GM18511 (cell line): ENCODE data around the gene SOX15.
A peak's percentile ranks its signal among the peaks of the same experiment; 100 is the strongest.

Experiments used
- ATAC-seq: cut with Tn5 transposase; IDR thresholded peaks from one replicate; pipeline ENCODE4 v1.9.1; 2021; ENCODE audit warnings: mild to moderate bottlenecking, moderate library complexity; ENCODE audit not compliant: unreplicated experiment

Gene SOX15

DNA sequence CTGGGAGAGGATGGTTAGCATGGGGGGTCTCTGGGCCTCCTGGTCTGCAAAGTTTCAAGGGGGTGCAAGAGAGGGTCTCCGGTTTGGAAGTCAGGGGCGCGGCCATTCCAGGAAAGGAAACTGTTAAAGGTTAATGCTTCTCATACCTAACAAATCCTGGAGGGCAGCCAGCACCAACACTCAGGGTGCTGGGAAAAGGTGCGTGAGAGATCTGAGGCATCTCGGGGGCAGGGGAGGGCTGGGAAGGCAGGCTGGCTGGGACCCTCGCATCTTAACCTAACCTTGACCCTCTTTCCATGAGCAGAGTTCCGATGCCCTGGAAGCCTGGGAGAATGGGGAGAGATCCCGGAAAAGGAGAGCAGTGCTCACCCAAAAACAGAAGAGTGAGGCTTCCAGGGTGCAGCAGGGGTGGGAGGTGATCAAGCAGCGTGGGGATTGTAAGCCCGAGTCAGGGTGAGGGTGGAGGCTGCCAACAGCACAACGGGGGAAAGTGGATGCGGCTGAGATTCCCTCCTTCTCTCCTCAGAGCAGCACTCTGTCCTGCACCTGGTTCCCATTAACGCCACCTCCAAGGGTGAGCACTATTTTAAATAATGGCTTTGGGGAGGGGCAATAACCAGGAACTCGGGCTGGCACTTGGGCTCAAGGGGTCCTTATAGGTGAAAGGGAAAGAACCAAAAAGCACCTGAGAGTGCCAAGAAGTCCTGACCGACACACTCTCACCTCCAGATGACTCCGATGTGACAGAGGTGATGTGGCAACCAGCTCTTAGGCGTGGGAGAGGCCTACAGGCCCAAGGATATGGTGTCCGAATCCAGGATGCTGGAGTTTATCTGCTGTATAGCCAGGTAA lies 30.3 kb downstream of the SOX15 start:
- no peak for ATAC-seq

DNA sequence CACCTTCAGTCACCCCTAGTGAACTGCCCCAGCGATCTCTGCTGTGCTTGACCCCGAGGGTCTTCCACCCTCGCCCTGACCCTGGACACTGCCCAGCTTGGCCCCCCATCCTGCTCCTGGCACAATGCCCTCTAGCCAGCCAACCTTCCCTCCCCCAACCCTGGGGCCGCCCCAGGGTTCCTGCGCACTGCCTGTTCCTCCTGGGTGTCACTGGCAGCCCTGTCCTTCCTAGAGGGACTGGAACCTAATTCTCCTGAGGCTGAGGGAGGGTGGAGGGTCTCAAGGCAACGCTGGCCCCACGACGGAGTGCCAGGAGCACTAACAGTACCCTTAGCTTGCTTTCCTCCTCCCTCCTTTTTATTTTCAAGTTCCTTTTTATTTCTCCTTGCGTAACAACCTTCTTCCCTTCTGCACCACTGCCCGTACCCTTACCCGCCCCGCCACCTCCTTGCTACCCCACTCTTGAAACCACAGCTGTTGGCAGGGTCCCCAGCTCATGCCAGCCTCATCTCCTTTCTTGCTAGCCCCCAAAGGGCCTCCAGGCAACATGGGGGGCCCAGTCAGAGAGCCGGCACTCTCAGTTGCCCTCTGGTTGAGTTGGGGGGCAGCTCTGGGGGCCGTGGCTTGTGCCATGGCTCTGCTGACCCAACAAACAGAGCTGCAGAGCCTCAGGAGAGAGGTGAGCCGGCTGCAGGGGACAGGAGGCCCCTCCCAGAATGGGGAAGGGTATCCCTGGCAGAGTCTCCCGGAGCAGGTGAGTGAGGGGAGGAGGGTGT lies 31.2 kb downstream of the SOX15 start, which contains the start of gene TNFSF13:
TNFSF13 (plus strand) TSS at position 207 of the 776 bp plus-strand sequence; CDS start at position 497, 290 bp downstream.
- ATAC-seq, result no peak

DNA sequence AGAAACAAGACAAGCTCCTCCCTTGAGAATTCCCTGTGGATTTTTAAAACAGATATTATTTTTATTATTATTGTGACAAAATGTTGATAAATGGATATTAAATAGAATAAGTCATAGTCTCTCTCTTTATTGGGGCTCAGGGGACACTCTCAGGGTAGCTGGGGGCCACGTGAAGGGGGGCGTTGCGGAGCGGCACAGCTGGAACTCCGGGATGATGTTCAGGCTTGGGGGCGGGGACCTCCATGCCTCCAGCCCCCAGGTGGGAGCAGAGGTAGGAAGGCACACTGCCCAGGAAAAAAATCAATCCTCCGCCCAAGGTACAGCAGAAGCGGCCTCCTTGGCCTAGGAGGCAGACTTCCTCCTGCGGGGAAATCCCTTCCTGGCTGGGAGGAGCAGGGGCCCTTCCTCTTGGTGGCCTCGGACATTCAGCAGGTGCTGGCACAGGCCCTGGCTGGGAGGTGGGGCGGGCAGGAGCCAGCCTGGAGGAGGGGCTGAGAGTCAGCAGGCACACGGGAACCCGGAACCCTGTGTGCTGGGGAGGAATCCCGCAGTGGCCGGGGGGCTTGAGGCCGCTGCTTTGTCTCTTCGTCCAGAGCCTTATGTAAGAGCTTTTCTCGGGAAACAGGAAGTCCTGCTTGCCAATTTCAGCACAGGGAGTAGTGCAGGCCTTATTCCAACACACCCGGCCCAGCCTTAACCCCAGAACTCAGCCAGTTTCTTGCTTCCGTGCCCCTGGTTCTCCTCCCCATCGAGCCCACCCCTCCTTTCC lies 31.9 kb downstream of the SOX15 start:
- no peak for ATAC-seq

DNA sequence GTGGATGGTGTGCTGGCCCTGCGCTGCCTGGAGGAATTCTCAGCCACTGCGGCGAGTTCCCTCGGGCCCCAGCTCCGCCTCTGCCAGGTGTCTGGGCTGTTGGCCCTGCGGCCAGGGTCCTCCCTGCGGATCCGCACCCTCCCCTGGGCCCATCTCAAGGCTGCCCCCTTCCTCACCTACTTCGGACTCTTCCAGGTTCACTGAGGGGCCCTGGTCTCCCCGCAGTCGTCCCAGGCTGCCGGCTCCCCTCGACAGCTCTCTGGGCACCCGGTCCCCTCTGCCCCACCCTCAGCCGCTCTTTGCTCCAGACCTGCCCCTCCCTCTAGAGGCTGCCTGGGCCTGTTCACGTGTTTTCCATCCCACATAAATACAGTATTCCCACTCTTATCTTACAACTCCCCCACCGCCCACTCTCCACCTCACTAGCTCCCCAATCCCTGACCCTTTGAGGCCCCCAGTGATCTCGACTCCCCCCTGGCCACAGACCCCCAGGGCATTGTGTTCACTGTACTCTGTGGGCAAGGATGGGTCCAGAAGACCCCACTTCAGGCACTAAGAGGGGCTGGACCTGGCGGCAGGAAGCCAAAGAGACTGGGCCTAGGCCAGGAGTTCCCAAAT lies 32.6 kb downstream of the SOX15 start:
- no peak for ATAC-seq

DNA sequence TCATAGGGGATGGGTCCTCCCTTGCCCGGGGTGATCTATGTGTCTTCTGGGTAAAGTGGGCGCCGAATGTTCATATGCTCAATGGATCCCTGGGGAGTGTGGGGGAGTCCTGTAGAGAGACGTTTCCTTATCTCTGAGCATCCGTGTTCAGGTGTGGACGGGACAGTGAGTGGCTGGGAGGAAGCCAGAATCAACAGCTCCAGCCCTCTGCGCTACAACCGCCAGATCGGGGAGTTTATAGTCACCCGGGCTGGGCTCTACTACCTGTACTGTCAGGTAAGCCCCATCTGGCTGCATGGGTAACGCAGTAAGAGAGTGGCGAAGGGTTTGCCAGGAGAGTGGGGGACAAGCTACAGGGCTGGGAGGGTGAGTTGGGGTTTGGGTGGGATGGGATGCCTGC lies 33.3 kb downstream of the SOX15 start:
- ATAC-seq, result no peak

DNA sequence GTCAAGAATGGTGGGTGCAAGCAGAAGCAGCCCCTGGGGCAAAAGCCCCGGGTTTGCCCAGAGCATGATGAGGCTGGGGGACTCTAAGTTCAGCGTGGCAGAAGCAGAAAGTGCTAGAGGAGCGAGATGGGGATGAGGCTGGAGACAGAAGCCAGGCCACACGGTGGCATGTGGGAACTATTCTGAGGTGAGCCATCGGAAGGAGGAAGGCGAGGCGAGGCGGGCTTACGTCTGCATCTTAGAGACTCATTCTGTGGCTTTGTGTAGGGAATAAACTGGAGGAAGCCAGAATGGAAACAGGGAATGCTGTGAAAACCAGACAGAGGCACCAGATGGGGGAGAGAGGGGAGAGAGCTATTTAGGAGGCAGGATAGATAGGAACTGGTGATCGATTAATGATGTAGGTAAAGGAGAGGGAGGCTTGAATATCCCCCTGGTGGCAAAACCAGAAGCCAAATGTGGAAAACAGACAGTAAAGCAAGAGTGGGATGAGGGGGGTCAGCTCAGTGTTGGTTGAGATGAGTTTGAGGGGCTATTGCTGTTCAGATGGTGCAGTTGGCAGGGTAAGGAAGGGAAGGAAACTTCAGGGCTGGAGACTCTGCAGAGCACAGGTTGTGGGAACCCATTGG lies 34.5 kb downstream of the SOX15 start:
- ATAC-seq, result no peak

DNA sequence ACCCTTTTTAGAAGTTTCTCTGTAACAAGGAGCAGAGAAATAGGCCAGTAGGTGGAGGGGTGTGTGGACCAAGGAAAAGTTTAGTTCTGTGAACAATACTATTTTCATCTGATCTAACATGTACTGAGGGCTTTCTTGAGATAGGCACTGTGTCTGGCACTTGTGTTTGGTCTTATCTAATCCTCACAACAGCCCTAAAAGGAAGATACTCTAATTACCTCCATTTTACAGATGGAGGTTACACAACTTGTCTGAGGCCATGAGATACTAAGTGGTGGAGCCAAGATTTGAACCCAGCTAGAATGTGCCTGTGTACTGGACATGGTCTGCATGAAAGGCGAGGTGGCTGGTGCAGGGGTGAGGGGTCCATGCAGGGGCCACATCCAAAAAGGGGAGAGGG lies 36.5 kb downstream of the SOX15 start:
- ATAC-seq, result no peak

DNA sequence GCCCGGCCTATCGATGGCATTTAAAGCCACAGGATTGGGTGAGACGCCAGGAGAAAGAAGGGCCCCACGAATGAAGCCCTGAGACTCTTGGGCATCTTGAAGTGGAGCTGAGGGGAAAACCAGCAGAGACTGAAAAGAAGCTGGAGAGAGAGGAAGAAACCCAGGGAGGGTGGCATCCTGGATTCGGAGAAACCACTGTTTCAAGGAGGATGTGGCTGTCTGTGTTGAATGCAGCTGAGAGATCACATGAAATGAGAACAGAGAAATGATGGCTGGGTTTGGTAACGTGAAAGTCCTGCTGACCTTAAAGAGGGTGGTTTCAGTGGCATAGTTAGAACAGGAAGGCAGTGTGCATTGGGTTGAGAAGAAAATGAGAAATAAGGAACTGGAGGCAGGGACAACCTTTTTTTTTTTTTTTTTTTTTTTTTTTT lies 37.3 kb downstream of the SOX15 start:
- ATAC-seq, result peak; percentile 70

DNA sequence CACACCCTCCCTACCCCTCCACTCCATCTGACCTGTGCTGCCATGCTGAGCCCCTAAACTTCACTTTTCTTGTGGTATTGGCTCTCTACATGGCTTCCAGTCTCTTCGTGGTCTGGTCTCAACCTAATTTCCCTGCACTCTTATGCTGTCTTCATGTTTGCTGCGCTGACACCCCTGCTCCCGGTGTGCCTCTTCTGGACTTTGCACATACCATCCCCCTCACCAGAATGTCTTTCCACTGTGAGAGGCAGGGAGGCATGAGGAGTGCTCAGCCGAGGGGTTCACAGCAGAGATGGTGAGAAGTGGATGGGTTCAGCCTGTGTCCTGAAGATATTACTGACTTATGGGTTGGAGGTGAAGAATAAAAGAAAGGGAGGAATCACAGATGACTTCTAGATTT lies 38.5 kb downstream of the SOX15 start:
- no peak for ATAC-seq

DNA sequence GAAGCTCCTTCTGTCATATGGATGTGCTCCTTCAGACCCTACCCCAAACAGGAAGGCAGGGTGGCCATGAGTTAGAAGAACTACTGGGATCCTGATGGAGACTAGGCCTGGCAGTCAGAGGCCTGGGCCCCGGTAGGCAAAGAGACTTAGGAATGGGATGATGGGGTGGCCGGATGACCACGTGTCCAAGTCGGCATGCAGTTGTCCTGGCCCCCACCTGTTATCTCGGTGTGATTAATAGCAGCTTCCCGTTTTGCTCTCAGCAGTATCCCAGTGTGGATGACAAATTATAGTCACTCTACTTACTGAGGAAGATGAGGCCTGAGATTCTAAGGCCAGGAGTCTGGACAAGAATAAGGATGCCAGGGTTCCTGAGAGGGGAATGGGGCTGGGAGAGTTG lies 39.5 kb downstream of the SOX15 start:
- no peak for ATAC-seq

DNA sequence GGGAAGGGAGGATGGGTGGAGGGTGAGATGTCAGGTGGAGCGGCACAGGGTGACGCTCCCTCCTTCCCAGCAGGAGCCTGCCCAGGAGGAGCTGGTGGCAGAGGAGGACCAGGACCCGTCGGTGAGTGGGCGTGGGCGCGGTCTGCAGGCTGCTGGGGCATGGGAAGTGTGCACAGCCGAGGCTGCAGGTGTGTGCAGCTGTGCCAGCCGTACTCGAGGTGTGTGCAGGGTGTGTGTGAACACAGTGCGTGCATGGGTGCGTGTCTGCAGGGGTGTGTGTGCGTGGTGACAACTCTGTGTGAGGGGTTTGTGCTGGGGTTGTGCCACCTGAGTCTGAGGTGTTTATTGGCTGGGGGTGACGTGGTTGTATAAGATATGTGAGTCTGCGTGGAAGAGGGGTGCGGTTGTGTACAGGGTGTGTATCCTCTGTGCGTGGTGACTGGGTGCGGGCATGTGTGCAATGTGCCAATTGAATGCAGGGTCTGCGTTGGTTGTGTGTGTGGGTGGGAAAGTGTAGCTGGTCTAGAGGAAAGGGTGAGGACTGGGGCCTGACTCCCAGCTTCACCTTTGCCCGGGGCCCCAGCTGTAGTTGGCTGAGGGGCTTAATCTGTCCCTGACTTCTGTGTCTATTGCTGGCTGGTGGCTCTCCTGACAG lies 40.4 kb downstream of the SOX15 start:
- no peak for ATAC-seq

DNA sequence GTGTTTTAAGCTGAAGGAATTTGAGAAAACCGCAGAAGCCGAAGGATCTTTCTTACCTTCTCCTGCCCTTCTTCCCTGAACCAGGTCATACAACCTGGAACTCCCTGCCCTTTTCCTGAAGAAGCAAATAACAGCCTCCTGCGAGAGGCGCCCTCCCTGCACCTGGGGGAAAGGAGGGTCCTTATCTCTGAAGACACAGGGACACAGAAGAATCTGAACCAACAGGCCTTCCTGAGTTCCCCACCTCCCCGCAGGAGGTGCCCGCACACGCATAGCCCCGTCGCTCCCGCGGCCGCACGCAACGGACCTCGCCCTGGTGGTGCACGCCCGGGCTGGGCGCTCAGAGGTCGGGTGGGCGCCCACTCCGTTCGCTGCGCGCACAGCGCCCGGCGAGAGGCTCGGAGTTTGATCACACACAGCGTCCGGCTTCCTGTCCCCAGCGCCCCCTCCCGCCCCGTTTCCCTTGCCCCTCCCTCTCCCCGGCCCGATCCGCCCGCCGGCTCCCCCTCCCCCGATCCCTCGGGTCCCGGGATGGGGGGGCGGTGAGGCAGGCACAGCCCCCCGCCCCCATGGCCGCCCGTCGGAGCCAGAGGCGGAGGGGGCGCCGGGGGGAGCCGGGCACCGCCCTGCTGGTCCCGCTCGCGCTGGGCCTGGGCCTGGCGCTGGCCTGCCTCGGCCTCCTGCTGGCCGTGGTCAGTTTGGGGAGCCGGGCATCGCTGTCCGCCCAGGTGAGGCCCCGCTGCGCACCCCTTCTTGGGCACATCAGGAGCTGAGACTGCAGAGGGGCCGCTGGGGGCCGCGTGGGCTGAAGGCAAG lies 41.1 kb downstream of the SOX15 start, which contains the start of gene TNFSF12:
TNFSF12 (plus strand) TSS at position 474 of the 816 bp plus-strand sequence; CDS start at position 570, 96 bp downstream.
- ATAC-seq, result no peak

DNA sequence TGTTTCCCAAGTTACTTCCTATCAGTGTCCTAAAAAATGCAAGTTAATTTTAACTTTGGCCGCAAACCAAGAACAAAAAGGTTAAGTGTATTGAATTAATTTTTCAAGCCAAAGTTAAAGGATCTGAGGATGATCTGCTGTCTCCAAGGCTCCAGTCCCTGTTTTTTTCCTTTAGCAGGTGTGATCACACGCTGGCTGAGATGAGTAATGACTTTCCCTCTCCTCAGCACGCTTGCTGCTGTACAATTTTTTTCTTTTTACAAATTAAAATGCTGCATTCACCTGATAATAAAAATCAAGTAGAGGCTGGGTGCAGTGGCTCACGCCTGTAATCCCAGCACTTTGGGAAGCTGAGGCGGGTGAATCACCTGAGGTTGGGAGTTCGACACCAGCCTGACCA lies 45.0 kb downstream of the SOX15 start:
- no peak for ATAC-seq

DNA sequence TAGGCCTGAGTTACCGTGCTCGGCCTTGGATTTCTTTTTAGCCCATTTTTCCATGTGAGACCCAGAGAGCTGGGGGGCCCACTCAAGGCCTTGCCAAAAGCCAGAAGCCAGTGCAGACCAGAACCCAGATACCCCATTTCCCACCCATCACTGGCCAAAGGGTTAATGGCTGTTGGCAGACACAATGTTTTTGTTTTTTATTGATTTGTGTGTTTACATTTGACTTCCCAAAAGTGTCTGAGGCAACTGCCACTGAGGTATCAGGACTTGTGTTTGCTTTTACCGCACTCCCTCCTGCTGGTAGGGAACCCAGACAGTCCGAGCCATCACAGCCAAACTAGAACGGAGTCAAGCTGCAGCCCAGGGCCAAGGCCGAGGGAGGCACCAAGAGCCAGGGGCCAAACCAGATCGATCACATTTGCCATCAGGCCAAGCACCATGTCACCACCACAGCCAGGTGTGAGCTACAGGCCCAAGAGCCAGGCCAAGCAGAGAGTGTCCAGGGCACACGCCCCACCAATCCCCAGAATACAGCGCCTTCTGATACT lies 48.7 kb downstream of the SOX15 start:
- no peak for ATAC-seq

DNA sequence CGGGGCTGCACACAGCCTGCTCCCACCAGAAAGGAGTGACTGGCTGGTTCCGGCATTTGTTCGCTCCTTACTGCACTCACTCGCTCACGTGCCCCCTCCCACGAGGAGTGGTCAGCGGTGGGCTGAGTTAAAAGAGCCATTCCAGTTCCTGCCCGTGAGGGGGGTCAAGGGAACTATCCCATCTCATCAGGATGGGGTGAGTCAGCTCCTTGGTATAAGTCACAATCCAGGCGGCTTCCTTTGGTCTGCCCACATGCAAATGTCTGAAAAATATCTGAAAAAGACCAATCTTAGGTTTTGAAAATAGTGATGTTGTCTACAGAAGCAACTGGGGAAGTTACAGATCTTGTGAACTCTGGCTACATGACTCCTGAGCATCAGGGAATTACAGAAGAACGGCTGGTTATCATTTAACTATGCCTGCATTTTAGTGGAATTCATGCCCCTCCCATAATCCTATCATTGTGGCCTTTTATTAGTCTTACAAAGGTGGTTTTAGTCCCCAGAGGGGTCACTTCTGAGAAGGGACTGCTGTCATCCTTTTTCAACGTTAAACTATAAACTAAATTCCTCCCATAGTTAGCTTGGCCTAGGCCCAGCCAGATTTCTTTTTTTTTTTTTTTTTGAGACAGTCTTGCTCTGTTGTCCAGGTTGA lies 50.9 kb downstream of the SOX15 start:
- ATAC-seq, result no peak
